ENCODE measurements around the gene CREB3L4.

CREB3L4 gene

DNA sequence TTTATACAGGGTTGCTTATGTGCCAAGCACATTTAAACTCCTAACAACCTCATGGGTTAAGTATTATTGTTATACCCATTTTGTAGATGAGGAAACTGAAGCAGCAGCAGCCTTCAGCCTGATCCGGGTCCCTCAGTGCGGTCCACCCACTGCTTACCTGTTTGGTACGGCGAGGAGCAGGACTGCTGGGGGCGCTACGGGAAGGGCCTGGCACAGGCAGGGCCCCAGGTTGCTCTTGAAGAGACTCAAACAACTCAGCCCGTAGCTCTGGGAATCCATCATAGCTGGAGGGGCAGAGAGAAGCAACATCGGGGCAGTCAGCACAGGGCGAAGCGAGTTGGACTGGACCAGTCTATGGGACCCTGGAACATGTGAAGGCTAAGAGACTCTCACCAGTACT is 30.4 kb upstream of the CREB3L4 start:
- no peak for DNase-seq (ENCODE audit: low read depth in 2 of 2)

DNA sequence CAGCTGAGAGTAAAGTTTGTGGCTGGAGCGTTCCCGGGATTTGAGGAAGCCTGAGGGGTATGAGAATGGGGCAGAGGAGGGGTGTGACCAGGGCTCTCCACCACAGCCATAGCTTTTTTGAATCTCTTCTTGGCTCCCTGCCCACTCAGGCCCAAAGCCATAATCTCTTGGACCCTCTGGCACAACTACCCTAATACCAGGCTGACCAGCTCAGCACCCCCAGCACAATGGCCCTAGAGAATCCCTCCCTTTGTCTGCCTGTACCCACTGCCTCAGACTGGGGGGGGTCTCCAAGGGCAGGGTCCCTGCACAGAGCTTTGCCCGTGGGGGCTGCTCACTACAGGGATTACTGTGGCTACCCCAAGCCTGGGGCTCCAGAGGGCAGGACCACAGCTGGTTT is 28.7 kb upstream of the CREB3L4 start:
- DNase-seq (ENCODE audit: low read depth in 2 of 2) = no peak

DNA sequence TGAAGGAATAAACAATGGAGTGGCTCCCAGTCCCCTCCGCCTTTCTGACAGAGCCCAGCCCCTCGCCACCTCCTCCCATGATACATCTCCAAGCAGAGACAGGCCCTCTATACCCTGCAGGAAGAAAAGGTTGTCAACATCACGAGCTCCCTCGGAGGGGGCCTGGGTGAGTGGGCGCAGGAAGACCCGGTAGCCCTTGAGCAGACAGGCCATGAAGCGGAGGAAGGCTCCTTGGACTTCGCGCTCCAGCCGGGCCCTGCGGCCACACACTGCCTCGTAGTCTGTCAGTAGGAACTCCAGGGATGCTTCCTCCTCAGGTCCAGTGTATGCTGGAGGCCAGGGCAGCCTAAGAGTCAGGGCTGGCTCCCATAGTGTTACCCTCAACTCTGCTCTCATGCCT is 28.2 kb upstream of the CREB3L4 start:
- no peak for DNase-seq (ENCODE audit: low read depth in 2 of 2)

DNA sequence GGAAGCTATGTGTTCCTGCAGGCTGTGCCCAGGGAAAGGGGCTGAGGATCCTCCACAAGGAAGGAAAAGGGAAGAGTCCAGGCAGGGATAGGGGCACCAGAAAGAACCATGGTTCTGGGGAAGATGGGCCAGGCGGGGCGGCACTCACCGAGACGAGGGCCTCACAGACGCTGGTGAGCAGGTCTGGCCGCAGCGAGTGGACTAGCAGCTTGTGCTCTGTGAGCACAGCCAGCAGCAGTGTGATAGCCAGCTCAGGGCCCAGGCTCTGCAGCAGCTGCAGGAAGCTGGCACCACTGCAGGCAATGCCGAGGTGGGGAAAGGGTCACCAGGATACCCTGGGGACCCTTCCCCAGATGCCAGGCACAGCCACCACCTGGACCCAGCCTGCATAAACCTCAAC is 26.9 kb upstream of the CREB3L4 start:
- DNase-seq (ENCODE audit: low read depth in 2 of 2) = no peak

DNA sequence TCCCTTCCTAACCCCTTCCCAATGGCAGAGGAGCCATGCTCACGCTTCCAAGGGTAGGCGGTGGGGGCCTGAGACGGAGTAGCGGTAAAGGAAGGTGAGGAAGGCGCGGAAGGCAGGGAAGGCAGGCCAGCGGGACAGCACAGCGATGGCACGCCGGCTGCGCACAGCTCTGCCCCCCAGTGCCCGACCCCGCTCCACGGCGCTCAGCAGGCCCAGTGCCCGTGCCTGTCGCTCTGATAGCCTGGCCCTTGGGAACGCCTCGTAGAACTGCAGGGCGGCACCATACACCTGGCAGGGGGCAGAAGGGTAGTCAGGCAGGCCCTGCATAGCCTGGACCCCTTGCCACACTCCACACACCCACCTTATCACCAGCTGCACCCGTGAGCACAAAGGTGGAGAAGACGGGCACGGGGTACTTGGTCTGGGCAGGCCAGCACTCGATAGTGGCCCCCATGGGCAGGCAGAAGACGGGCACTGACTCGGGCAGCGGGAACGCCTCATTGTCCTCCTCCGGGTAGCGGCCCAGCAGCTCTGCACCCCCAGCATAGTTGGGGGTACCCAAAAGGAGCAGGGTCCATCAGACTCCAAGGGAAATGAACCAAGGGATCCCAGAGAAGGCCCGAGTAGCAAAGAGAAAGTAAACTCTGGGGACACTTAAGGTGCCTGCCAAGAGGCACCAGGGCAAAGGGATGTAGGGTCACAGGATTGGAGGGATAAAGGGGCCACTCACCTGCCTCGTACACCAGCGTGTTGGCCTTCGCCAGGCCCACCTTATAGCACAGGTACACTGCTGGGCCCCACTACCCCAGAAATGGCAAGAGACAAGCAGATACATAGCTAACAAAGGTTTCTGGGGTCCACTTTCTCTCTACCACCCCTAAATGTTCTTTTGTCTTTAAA is 25.6 kb upstream of the CREB3L4 start:
- DNase-seq (ENCODE audit: low read depth in 2 of 2) = no peak

DNA sequence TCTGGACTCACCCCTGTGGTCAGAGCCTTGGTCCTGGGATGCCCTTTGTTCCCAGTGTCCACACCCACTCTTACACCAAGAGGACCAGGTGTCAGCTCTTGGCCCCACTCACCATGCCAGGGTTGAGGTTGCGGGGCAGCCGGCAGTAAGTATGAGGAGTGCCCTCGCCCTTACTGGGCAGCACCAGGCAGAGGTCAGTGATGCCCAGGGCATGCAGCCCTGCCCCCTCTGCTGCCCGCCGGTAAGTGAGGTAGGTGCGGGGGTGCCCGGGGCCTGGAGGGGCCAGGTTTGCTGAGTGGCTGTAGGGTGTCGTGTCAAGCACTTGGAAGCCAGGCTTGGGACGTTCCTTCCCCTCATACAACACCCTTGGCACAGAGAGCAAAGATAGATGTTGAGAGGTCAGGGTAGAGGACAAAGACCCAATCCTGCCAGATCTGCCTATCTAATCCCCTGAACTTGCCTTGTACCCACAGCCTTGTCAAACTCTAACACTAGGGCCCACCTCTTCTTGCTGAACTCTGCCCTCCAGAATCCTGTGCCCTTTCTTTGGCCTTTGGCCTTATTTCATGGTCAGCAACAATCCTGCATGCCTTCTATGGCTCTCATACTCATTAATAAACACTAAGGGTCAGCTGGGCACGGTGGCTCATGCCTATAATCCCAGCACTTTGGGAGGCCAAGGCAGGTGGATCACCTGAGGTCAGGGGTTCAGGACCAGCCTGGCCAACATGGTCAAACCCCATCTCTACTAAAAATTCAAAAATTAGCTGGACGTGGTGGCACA is 24.7 kb upstream of the CREB3L4 start:
- DNase-seq (ENCODE audit: low read depth in 2 of 2) = no peak

DNA sequence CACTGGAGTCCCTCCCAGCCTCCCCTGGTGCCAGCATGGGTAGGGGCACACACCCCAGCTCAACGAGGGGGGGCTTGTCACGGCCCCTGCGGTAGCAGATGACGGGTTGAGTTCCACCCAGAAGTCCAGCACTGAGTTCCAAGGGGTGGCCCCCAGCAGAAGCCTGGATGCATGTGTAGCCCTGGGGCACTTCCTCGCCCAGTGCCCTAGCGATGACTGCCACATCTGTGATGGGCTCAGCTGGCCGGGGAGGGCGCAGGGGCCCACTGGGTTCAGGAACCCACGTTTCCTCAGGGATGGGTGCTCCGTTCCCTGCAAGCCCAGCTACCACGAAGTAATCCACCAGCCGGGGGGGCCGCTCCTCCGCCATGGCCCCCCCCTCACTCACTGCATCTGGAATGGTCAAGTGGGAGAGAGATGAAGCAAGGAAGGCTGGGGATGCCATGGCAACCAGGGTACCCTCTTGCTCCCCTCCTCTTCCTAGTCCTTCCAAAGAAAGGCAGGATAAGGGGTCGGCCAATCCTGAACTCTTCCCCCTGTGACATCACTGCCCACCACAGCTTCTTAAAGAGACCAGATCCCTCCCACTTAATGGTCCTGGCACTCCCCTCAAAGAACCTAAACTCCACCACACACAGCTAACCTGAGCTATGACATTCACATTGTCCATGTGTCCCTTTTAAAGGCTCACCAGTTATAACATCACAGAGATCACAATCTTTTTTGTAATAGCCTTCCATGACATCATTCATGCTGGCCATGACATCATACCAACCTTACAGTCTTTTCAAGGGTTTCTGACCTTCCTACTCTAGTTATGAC is 23.5 kb upstream of the CREB3L4 start:
- no peak for DNase-seq (ENCODE audit: low read depth in 2 of 2)

DNA sequence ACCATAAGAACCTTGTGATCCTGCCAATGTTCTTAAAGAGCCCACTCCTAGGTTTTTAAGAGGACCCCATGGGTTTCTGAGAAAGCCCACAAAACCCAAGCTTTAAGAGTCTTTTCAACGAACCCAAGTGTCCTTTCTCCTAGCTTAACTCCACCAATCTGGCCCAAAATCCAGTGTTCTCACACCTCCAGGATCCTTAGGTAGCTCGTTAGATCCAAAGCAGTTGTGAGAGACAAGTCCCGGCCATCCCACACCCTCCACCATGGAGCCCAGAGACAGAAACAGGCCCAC is 22.9 kb upstream of the CREB3L4 start:
- no peak for DNase-seq (ENCODE audit: low read depth in 2 of 2)

DNA sequence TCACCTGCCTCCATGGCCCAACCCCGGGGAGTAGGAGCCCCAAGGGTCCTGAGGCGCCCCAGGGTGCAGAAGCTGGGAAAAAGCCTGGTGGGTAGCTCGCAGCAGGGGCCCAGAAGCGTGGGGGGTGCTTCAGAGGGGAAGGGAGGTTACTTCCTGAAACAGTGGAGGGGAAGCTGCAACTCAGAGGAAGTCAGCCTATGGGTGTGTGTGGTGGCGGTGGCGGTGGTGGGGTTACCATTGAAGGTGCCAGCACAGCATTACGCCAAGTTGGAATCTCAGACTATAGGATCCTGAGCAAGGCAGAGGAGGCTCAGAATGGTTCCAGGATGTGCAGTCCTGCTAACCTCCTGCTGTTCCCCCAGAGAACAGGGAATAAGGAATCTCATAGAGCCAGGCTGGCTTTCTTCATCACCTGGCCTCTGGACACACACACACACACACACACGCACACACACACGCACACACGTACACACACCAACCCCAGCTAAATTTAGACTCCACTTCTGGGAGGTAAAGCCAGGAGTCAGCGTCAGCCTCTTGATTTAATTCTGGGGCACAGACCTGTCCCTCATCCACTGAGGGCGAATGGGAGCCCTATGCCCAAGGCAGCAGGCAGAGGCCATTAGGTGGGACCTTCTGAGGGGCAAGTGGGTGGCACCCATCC is 22.4 kb upstream of the CREB3L4 start:
- DNase-seq (ENCODE audit: low read depth in 2 of 2) = peak; percentile 53 to 56

DNA sequence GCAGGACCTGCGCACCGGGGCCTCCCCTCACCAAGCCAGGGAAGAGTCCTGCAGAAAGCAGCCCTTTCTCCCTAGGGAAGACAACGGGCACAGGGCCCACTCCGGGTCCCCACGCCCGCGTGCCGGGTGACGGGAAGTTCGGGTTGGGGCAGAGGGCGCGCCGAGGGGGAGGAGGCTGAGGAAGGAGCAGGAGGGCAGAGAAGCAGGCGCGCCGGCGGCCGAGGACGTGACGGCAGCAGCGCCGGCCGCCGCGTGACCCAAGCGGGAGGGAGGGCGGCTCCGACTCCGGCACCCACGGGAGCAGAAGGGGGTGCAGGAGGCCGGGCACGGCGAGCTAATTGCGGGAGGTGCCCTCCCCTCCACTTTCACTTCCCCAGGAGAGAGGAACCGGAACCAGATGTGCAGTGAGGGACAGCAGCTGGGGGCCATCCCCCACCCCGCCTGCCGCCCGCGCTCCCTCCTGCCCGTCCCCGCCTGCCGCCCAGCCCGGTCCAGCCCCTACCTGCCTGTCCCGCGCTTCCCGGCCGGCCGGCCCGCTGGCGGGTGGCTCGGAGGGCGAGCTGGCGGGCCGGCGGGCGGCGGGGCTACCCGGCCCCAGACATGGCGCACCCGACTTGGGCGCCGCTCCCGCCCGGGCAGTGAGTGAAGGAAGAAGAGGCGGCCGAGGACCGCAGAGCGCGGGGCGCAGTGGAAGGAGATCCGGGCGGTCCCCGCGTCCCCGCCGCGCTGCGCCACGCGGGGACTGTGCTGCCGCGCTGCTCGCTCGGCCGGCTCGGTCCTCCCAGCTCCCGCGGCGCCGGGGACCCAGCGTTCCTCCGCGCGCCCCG is 21.7 kb upstream of the CREB3L4 start:
- peak; percentile 41 to 62 for DNase-seq (ENCODE audit: low read depth in 2 of 2)

DNA sequence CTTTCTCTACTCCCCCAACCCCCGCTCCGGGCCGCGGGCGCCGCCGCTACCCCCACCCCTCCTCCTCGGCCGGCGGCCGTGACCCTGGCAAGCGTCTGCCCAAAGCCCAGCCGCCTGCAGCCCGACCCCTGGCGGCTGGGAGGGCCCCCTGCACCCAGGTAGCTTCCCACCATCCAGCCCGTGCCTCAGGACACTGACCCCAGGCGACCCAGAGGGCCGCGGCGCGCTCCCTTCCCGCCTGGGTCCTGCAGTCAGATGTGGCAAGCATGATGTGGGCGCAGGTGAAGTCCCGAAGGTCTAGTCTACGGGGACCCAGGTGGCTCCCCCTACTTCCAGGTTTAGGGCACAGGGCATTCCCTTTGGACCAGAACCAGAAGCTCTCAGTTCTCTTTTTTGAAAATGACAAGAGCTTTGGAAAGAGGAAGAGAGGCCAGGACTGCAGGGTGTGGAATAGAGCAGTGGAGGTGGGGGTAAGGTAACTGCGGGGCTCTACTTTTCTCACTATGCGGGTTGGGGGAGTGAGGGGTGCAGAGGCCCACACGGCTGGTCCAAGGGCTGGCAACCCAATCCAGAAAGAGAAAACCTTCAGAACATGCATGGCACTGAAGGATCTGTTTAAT is 21.0 kb upstream of the CREB3L4 start, which contains the start of gene DENND4B:
Gene DENND4B (minus strand): TSS at position 97 of the 620 bp plus-strand sequence. CDS start 2,344 bp downstream, outside the sequence.
- peak; percentile 63 to 72 for DNase-seq (ENCODE audit: low read depth in 2 of 2)

DNA sequence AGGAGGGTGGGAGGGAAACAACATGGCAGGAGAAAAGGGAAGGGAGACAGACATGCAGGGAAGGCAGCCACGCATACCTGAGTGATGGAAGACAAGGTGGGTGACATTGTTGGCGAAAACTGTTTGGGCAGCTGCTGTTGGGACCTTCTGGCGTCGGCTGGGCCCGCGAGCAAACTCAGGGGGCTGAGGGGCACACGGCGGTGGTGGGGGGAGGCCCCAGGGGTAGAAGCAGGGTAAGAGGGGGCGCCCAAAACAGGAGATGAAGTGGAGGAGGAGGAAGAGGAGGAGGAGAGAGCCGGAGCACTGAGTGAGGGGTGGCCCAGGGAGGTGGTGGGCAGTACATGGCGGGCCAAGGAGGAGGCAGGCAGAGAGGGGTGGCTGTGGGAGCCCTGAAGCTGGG is 16.5 kb upstream of the CREB3L4 start:
- no peak for DNase-seq (ENCODE audit: low read depth in 2 of 2)

DNA sequence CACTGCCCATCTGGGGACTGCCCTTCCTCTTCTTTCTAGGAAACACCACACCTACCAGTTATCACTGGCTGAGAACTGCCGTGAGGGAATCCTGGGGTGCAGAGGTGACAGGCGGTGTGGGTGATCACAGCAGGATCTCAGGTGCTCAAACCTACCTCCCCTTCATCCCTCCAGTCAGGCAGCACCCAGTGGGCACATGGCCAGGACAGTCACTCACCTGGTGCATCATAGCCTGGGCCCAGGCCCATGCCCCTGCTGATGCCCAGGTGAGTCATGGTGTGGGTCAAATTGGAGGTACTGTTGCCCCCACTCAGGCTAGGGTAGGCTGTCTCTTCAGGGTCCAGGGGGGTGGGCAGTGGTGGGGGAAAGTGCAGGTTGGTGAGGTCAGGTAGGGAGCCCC is 15.9 kb upstream of the CREB3L4 start:
- no peak for DNase-seq (ENCODE audit: low read depth in 2 of 2)

DNA sequence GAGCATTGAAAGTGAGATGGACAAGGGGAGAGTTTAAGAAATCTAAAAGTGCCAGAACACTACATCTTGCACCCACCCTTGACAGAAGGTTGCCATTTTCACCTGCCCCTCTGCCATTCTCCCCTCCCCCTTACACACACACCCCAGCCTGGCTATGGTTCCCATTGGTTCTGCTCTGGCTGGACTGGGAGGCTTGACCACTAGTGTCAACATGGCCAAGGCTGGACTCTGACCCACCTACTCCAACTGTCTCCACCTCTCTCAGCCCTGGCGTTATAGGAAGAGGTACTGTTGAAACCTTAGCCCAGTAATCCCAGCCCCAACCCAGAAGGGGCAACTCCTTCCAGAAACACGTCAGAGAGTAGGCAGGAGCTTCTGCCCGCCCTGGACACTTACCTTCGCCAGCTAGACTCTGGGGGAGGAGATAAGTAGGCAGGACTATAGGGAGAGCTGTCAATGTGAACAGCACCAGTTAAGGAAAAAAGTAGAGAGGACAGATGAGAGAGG is 13.8 kb upstream of the CREB3L4 start:
- no peak for DNase-seq (ENCODE audit: low read depth in 2 of 2)

DNA sequence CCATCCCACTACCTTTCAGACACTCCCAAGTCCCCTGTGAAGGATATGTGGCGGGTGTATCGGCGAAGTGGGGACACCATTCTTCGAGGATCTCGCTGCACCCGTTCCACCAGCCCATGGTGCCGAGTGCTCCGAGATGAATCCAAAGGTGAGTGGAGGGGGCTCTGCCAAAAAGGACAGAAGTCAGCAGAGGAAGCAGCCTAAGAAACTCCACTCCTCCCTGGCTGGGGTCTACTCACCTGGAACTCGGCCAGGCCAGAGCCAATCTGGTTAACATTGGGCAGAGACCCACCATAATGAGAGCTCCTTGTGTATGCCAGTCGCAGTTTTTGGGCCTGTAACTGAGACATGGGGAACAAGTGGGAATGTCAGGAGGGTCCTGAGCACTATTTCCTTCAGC is 12.9 kb upstream of the CREB3L4 start:
- no peak for DNase-seq (ENCODE audit: low read depth in 2 of 2)

DNA sequence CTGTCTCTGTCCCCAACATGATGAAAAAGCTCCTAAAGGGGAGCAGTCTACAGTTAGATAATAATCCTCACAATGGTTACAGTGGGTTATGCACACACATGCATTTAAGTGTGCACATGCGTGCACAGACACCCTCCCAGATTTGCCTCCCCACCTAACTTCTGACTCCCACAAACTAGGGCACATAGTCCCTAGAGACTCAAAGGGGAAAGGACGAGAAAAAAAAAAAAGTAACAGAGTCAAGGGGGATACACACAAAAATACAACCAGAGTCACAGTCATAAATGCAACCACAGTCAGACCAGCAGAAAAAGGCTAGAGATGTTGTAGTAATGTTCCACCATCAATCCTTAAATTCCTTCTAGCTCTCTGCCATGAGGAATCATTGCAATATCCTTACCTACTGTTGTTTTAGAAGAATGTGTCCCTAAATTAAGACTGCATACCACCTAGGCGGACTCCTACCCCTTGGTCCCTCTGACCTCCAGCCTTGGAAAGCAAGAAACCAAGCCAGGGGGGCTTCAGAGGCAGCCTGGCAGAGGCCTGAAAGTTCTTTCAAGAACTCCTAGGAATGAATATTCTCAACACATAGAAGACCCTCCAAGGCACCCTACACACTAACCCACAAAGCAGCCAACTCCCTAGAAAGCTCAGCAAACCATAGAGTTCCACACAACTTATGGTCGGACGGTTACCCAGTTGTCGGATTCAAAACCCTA is 10.5 kb upstream of the CREB3L4 start:
- DNase-seq (ENCODE audit: low read depth in 2 of 2) = no peak

DNA sequence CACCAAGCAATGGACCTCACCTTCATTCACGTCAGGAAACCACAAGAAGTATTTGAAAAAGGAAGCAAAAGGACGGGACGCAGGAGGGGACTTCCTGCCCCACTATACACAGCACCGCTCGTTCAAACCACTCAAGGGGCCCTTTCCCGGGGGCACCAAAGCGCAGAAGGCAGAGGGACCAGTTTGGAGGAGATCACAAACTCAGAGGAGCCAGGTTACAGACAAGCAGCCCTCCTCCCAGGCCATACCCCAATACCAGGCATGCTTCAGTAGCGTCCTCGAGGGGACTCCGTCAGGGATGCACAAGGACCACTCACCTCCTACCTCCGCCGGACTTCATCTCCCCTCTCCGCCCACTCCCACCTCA is 10.0 kb upstream of the CREB3L4 start:
- DNase-seq (ENCODE audit: low read depth in 2 of 2) = no peak

DNA sequence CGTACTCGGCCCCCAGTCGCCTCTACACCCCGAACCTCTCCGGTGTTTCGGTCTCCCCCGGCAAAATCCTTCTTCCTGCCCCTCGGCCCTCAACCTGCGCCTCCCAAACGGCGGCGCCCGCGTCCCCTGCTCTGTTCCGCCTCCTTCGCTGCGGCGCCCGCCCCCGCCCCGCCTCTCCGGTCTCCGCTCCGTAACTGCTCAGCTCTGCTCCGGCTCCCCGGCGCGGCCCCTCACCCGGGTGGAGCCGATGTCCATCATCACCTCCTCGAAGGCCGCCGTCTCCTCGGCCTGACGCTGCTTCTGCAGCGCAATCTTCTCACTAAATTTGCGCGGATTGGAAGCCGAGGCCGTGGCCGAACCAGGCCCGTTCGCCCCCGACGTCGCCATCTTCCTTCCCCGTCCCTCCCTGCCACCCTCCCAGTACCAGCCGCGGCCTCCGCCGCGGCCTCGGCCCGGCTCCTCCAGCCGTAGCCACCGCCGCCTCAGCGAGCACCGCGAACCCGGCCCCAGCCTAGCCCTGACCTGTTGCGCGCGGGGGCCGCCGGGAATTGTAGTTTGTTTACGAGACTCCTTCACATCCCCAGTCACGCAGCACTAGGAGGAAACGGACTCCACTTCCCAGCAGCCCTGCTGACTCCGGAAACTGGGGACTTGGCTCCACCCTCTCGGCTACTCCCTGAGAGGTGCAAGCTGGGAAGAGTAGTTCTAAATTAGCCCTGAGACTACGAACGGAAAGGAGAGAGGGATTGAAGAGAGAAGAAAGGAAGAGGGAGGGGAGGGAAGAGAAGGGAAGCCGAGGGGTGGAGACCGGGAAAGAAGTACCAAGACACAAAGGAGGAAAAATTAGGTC is 9.4 kb upstream of the CREB3L4 start, which contains the start of gene CRTC2:
Gene CRTC2 (minus strand): TSS at position 502 of the 850 bp plus-strand sequence. CDS start 115 bp downstream, at position 387.
- DNase-seq (ENCODE audit: low read depth in 2 of 2) = peak; percentile 94 to 95

DNA sequence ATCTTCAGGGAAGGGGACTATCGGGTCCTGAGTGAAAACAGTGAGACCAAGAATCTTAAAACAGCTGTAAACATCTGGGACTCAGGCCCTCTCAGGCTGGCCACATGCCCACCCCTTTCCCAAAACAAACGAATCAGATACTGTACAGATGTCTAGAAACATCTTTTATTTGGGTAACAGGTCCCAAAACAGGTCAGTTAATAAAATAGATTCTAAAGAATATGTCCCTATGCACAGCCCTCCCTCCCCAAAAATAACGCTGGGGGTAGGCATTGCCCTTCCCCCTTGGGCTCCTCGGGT is 8.8 kb upstream of the CREB3L4 start:
- DNase-seq (ENCODE audit: low read depth in 2 of 2) = no peak

All from stimulated activated CD4-positive, alpha-beta T cell treated with anti-CD3 and anti-CD28 coated beads, Interleukin-1b, Interleukin-23, amount 100 ng/mL, for 4 hours (primary cell).